Endometrium (tissue), 2 donors: ENCODE measurements around the gene ALG11.

ENCODE experiments used
- FAIRE-seq: peaks from 2 replicates; lab custom pipeline; 2012; peaks lifted over from hg19 to GRCh38; lab: Jason Lieb, UNC
- donor health status: control.
- donor health status: control.

ALG11 gene

GRCh38 chr13:51997641-51998330 is 14.4 kb upstream of the ALG11 start:
- no peak for FAIRE-seq

GRCh38 chr13:51998723-51999509 is 13.3 kb upstream of the ALG11 start:
- FAIRE-seq: no peak

- no peak for FAIRE-seq
Measured at GRCh38 chr13:51999510-51999911, 12.7 kb upstream of the ALG11 start.

- FAIRE-seq: no peak
Measured at GRCh38 chr13:51999921-52000320, 12.3 kb upstream of the ALG11 start.

GRCh38 chr13:52001120-52001731 is 11.0 kb upstream of the ALG11 start:
- no peak for FAIRE-seq

- no peak for FAIRE-seq
Measured at GRCh38 chr13:52002361-52002760, 9.8 kb upstream of the ALG11 start.

- no peak for FAIRE-seq
Measured at GRCh38 chr13:52003541-52003940, 8.7 kb upstream of the ALG11 start.

- FAIRE-seq: no peak
Measured at GRCh38 chr13:52004511-52005170, 7.6 kb upstream of the ALG11 start.

- no peak for FAIRE-seq
Measured at GRCh38 chr13:52005841-52006522, 6.2 kb upstream of the ALG11 start.

- FAIRE-seq: no peak
Measured at GRCh38 chr13:52006523-52007245, 5.5 kb upstream of the ALG11 start.

GRCh38 chr13:52009946-52010345 is 2.3 kb upstream of the ALG11 start:
- FAIRE-seq: no peak

- FAIRE-seq: no peak
Measured at GRCh38 chr13:52010890-52011631, 1.1 kb upstream of the ALG11 start, which contains the start of gene ATP7B. Gene ATP7B (minus strand): TSS chr13:52011450. CDS start chr13:52011337, 113 bp downstream.

GRCh38 chr13:52012512-52012836 is 276 bp downstream of the ALG11 start:
- FAIRE-seq: no peak

GRCh38 chr13:52016296-52016695 is 4.1 kb downstream of the ALG11 start:
- no peak for FAIRE-seq

- no peak for FAIRE-seq
Measured at GRCh38 chr13:52020191-52020590, 8.0 kb downstream of the ALG11 start.

GRCh38 chr13:52022356-52022755 is 10.2 kb downstream of the ALG11 start:
- FAIRE-seq: no peak

GRCh38 chr13:52024481-52024880 is 12.3 kb downstream of the ALG11 start, which contains the start of gene UTP14C:
Gene UTP14C (plus strand): TSS chr13:52024691. CDS start chr13:52028805, 4,114 bp downstream.
- no peak for FAIRE-seq

GRCh38 chr13:52025475-52026245 is 13.5 kb downstream of the ALG11 start:
- no peak for FAIRE-seq

- FAIRE-seq: no peak
Measured at GRCh38 chr13:52026246-52026626, 14.0 kb downstream of the ALG11 start.

- no peak for FAIRE-seq
Measured at GRCh38 chr13:52027832-52028231, 15.6 kb downstream of the ALG11 start.
